GM12801 (cell line): ENCODE measurements around the gene OR10X1.

Experiments used
- TF ChIP-seq, protein P1 (sequence below): IDR thresholded peaks from one replicate; pipeline ENCODE4 v1.5.1; 2011; ENCODE audit warnings: control low read depth; ENCODE audit not compliant: insufficient read length; ENCODE audit errors: extremely low read depth

The OR10X1 gene

DNA sequence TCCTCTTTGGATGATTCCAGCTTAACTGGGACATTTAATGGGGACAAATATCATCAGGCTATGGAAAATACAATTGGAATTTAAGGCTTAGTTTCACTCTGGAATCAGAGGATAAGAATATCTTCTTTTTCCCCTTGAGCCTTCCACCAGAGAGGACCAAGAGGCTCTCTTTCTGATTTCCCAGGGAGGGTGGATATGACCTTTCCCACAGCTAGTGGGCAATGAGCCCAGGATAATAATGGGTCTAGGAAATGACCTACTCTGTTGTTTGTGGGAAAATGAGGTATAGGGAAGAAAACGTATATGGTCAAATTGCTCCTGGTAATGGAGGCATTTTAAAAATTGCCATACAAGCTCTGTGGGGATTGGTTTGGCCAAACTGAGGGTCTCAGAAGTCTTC lies 27.4 kb downstream of the OR10X1 start:
- TF ChIP-seq, protein P1, sequence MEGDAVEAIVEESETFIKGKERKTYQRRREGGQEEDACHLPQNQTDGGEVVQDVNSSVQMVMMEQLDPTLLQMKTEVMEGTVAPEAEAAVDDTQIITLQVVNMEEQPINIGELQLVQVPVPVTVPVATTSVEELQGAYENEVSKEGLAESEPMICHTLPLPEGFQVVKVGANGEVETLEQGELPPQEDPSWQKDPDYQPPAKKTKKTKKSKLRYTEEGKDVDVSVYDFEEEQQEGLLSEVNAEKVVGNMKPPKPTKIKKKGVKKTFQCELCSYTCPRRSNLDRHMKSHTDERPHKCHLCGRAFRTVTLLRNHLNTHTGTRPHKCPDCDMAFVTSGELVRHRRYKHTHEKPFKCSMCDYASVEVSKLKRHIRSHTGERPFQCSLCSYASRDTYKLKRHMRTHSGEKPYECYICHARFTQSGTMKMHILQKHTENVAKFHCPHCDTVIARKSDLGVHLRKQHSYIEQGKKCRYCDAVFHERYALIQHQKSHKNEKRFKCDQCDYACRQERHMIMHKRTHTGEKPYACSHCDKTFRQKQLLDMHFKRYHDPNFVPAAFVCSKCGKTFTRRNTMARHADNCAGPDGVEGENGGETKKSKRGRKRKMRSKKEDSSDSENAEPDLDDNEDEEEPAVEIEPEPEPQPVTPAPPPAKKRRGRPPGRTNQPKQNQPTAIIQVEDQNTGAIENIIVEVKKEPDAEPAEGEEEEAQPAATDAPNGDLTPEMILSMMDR: no peak

DNA sequence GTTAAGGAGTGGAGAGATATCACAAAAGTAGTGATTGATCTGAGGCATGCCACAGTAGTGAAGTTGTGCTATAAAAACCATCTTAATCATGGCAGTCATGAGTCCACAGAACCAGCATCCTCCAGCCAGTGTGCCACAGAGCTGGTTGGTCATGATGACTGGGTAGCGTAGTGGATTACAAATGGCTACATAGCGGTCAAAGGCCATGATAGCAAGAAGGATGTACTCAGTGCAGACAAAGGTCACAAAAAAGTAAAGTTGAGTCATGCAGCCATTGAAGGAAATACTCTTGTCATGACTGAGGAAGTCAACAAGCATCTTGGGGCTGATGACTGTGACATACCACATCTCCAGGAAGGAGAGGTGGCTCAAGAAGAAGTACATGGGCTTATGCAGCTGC lies 32.2 kb downstream of the OR10X1 start:
- TF ChIP-seq, protein P1: no peak

DNA sequence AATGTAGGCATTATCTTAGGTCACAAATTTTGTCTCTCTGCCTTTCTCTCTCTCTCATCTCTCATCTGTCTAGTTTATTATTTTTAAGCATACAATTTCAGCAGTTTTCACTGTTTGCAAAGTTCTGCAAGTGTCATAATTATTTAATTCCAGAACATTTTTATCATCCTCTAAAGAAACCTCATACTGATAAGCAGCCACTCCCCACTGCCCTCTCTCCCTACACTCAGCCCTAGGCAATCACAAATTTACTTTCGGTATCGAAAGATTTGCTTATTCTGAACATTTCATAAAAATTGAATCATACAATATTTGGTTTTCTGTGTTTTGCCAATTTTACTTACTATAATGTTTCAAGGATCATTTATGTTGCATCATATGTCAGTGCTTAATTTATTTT lies 42.1 kb downstream of the OR10X1 start:
- TF ChIP-seq, protein P1: no peak

DNA sequence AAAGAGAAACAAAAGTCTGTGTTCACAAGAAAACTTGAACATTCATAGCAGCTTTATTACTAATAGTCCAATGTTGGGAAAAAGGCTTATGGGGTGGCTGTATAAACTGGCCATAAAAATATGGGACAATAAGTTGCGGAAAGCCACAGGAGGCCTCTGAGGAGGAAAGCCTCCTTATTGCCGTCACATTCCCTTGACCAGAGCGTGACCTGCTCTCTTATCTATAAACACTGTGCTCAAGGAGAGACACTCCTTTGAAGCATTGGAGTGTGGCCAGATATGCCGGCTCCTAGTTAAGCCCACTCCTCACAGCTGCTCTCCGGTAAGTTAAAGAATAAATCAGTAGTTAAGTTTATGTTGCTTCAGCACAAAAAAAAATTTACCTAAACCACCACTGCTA lies 45.2 kb downstream of the OR10X1 start:
- TF ChIP-seq, protein P1: no peak
